Measurements from ENCODE around the gene GCLM.

The GCLM gene

DNA sequence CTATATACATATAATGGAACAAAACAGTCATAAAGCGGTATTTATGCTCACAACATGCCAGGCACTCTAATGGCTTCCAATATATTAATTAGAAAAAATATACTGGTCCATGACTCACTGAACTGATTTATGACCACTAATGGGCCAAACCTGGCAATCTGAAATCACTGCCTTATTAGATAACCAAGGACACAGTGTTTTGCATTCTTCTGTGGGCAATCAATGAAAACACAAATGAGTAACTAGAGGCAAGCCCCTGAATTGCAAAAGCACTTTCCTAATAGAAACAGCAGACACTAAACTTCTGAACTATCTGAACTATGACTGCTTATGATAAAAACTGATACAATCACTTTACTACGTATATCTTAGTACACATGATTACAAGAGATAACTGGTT, 3.5 kb downstream of the GCLM start:
- no peak overlapping the region for H3K27ac ChIP-seq
- no peak for TF ChIP-seq ZFX (IDR thresholded peaks at IDR 0.05)
- TF ChIP-seq, protein P1, sequence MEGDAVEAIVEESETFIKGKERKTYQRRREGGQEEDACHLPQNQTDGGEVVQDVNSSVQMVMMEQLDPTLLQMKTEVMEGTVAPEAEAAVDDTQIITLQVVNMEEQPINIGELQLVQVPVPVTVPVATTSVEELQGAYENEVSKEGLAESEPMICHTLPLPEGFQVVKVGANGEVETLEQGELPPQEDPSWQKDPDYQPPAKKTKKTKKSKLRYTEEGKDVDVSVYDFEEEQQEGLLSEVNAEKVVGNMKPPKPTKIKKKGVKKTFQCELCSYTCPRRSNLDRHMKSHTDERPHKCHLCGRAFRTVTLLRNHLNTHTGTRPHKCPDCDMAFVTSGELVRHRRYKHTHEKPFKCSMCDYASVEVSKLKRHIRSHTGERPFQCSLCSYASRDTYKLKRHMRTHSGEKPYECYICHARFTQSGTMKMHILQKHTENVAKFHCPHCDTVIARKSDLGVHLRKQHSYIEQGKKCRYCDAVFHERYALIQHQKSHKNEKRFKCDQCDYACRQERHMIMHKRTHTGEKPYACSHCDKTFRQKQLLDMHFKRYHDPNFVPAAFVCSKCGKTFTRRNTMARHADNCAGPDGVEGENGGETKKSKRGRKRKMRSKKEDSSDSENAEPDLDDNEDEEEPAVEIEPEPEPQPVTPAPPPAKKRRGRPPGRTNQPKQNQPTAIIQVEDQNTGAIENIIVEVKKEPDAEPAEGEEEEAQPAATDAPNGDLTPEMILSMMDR (conservative IDR thresholded peaks at IDR 0.05): no peak

DNA sequence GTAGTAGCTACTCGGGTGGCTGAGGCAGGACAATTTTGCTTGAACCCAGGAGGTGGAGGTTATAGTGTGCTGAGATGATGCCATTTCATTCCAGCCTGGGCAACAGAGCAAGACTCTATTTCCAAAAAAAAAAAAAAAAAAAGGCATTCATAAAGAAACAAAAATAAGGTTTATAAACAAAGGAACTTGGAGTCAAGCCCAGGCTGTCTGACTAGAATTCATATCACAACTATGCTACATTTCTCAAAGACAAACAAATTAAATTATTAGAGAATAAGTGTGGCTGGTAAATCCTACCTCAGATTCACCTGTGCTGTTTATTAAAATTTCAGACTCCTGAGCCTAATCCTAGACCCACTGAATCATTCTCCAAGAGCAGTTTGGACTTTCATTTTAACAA, 4.2 kb downstream of the GCLM start:
- peak overlapping the region; percentile 62 for H3K27ac ChIP-seq
- TF ChIP-seq, protein P1 (conservative IDR thresholded peaks at IDR 0.05): no peak
- no peak for TF ChIP-seq ZFX (IDR thresholded peaks at IDR 0.05)

DNA sequence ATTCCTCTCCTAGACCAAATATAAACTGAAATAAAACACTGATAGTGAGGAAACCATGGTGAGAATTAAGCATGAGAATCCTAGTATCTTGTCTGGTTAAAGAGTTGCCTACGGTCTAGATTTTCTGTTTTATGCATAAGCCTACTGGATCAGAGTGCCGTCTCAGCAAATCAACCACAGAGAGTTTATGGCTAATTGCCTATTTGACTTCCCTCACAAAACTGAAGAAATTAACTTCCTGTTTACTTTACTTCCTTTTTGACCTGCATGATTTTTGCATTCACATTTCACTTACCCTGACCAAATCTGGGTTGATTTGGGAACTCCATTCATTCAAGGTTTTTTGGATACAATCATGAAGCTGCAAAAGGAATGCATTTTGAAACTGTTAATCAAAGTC, 5.0 kb downstream of the GCLM start:
- no peak for TF ChIP-seq ZFX (IDR thresholded peaks at IDR 0.05)
- TF ChIP-seq, protein P1 (conservative IDR thresholded peaks at IDR 0.05): no peak
- no peak overlapping the region for H3K27ac ChIP-seq

DNA sequence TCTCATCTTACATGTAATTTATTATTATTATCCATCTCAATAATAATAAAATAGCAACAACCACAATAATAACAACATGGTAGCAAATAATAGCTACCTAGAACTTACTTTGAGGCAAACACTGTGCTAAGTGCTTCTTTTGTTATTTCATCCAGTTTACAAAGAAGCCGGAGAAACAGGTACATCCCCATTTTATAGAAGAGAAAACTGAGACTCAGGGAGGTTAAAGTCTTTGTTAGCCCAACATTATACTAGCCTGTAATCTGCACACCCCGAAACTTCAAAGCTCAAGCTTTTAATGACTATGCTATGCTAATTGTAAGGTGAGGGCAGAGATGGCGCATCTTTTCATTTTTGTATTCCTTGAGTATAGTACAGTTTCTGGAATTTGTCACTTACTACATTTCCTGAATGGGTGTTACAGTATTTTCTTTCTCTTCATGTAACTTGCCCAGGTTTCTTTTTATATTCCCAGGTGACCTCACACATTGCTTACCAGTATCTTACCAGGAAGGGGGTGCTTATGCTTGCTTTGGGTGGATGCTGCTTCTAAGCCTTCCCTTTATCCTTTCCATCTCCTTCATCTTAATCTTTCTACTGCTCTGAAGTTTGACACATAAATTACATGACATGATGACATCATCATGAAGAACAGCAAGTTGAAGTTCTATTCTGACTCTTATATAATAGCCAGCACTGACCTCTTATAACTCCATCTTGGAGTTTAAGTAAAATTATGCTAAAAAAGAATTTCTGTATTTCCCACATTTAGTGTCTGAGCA, 8.3 kb downstream of the GCLM start:
- H3K27ac ChIP-seq: no peak overlapping the region
- TF ChIP-seq ZFX (IDR thresholded peaks at IDR 0.05): no peak
- TF ChIP-seq, protein P1 (conservative IDR thresholded peaks at IDR 0.05): no peak

DNA sequence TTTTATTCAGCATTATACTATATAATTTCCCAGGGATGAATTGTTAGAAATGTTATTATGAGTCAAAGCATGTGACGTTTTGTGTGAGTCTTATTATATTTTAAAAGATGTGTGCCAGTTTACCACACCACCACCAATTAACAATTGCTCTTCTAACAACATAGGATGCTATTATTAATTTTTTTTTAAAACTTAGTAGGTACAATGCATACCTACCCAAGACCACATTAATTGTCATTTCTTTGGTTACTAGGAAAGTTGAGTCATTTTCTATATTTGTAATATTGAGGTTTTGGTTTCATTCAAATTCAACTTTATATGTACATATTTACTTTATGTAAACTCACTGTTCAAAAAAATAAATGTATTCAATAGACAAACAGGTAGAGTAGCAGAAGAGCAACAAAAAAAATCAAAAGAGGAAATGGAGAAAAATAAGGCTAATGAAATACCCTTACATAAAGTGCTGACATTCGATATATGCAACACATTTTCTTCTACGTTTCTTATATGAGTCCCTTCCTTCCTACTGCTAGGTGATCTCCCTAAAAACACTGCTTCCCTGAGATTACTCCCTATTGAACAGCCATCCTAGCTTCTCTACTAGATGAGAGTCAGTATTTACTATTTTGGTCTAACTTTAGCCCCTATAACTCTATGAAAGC, 9.6 kb downstream of the GCLM start:
- H3K27ac ChIP-seq: no peak overlapping the region
- no peak for TF ChIP-seq ZFX (IDR thresholded peaks at IDR 0.05)
- TF ChIP-seq, protein P1 (conservative IDR thresholded peaks at IDR 0.05): no peak

DNA sequence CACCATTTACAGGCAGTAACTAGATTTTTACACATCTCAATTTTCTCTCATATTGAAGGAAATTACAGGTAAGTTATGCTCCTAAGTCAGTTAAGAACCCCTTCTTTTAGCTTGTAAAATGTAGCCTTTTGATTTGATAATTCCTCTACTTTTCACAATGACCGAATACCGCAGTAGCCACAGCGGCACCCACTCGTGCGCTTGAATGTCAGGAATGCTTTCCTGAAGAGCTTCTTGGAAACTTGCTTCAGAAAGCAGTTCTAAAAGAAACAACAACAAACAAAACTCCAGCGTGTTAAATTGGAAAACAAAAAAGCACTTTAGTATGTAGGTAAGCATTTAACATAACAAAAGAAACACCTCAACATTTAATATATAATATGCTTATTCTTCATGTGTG, 20.3 kb downstream of the GCLM start:
- TF ChIP-seq, protein P1 (conservative IDR thresholded peaks at IDR 0.05): no peak
- TF ChIP-seq ZFX (IDR thresholded peaks at IDR 0.05): no peak
- no peak overlapping the region for H3K27ac ChIP-seq

DNA sequence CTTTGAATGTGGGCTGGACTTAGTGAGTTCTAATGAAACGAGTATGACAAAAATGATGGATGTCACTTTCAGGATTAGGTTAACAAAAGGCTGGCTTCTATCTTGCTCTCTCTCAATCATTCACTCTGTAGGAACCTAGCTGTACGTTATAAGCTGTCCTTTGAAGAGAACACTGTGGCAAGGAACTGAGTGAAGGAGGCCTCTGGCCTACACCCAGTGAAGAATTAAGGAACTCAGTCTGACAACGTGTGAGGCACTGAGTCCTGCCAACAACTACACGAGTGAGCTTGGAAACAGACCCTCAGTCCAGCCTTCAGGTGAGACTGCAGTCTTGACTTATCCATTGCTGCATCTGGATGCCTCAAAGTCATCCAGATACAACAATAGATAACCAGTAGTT, 27.0 kb downstream of the GCLM start:
- TF ChIP-seq, protein P1 (conservative IDR thresholded peaks at IDR 0.05): no peak
- TF ChIP-seq ZFX (IDR thresholded peaks at IDR 0.05): no peak
- no peak overlapping the region for H3K27ac ChIP-seq

All from C4-2B (cell line).